GM12865 (cell line): ENCODE measurements around the gene SERGEF.

Source experiments
- DNase-seq: peaks from one replicate; pipeline ENCODE4 v3.0.0; 2010; ENCODE audit warnings: low read depth
- H3K4me3 ChIP-seq: 2 replicates; pipeline ENCODE4 v1.5.1; 2011; ENCODE audit warnings: mild to moderate bottlenecking, low read depth, low read length, control low read depth
- TF ChIP-seq, protein P1 (sequence below): IDR thresholded peaks from 2 replicates; pipeline ENCODE4 v1.5.1; 2011; ENCODE audit warnings: low read length, control low read depth, low read depth, inconsistent platforms; ENCODE audit not compliant: insufficient read depth; ENCODE audit errors: missing control alignments

The SERGEF gene

DNA sequence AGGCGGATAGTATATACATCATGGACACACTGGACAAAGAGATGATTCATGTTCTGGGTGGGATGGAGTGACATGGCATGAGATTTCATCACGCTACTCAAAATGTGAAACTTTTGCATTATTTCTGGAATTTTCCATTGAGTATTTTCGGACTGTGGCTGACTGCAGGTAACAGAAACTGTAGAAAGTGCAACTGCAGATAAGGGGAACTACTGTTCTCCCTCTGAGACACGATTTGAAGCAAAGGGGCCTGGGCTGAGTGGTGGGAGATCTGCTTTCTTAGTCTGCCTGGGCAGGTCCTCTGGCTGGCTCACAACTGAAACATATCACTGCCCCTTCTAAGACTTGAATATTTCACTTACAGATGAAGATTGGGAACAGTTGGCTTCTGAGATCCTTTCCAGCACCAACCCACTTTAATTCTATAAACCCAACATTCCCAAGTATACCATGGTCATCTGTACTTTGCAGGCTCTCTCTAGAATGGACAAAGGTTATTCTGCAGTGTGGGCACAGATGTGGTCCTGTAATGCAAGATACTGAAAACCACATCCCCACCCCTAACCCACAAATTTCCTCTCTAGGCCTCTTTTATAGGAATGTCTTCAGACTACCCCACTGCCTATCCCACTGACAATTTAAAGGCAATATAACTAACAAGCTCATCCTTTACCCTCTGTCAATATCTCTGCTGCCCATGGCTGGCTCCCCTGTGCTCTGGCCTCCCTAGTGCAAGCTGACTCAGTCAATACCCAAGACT, 157.1 kb downstream of the SERGEF start:
- no peak for DNase-seq
- TF ChIP-seq, protein P1, sequence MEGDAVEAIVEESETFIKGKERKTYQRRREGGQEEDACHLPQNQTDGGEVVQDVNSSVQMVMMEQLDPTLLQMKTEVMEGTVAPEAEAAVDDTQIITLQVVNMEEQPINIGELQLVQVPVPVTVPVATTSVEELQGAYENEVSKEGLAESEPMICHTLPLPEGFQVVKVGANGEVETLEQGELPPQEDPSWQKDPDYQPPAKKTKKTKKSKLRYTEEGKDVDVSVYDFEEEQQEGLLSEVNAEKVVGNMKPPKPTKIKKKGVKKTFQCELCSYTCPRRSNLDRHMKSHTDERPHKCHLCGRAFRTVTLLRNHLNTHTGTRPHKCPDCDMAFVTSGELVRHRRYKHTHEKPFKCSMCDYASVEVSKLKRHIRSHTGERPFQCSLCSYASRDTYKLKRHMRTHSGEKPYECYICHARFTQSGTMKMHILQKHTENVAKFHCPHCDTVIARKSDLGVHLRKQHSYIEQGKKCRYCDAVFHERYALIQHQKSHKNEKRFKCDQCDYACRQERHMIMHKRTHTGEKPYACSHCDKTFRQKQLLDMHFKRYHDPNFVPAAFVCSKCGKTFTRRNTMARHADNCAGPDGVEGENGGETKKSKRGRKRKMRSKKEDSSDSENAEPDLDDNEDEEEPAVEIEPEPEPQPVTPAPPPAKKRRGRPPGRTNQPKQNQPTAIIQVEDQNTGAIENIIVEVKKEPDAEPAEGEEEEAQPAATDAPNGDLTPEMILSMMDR: no peak
- H3K4me3 ChIP-seq: no peak overlapping the region

DNA sequence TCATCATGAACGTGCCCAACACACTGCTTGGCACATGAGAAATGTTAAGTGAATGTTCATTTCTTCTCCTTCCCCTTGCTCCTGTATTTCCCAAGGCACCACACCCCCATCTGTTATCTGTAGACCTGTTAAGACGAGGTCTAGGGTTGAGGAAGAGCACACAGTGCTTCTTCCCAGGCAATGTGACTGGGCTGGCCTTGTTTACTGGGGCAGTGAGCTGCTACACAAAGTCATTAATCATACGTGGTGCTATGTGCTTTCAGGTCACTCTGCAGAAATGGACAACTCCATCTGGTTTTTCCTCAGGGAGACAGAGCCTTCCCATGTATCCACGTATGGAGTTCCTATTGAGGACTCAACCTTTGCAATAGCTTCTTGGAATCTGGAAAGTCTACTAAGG, 159.6 kb downstream of the SERGEF start:
- H3K4me3 ChIP-seq: no peak overlapping the region
- TF ChIP-seq, protein P1: no peak
- no peak for DNase-seq

DNA sequence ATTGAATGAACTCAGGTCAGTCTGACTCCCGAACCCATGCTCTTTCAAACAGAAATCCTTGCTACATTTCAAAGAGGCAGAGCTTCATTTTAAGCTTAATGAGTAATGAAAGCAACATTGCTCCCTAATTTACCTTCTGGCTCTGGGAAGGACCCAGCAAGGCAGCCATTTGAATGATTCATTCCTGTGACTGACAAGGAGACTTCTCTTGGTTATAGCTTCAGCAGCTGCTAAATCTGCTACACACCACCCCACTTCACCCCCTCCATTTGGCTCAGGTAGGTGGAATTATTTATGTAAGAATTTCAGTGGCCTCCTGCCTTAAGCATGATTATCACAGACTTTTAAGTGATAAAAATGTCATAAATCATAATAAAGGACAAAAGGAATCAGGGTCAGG, 160.6 kb downstream of the SERGEF start:
- TF ChIP-seq, protein P1: no peak
- no peak overlapping the region for H3K4me3 ChIP-seq
- no peak for DNase-seq

DNA sequence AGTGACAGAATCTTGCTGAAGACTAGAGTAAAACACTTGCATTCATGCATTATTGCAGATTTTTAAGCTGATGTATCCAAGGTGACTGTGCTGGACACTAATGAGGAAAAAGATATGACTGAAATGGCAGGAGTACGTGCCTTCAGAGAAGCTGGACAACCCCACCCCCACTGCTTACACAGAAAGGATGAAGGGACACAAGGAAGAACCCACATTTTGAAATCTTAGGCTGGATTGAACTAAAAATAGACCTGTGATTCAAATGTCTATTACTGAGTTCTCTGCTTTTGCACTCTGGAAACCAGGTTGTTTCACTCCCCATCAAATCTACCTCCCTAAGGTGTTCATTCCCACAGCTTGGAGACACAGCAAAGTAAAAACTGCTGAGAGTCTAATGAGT, 161.2 kb downstream of the SERGEF start:
- no peak for DNase-seq
- TF ChIP-seq, protein P1: no peak
- no peak overlapping the region for H3K4me3 ChIP-seq

DNA sequence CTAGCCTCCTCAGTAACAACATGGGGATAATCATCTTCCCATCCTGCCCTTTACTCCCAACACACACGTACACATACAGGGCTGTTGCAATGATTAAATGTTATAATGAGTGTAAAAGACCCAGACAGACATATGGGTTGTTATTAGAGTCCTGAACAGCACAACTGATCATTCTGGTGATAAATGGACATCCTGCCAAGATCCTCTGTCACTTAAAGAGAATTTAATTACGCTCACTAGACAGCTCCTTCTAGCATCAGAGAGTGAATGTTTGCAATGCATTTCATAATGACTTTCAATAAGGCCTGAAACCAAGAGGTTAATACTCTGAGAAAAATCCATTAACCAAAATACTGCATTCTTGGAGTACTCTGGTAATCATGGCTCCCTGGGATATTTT, 162.5 kb downstream of the SERGEF start:
- no peak overlapping the region for H3K4me3 ChIP-seq
- no peak for DNase-seq
- TF ChIP-seq, protein P1: no peak

DNA sequence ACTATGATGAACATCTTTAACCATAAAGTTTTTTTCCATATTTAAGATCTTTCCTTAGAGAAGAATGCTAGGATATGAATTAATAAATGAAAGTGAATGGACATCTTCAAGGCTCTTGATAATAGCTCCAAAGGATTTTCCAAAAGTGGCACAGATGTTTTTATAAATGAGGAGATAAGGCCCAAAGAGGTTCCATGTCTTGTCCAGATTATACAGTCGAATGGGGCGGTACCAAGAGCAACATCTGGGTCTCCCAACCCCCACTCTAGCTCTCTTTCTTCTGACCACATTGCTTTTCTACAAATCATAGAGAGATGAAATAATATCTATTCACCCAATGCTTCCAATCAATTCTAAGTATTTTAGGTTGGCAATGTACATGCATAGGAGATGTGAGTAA, 164.1 kb downstream of the SERGEF start:
- DNase-seq: no peak
- TF ChIP-seq, protein P1: no peak
- H3K4me3 ChIP-seq: no peak overlapping the region
